ENCODE data around the gene TULP4. TPM values are rescaled to one million over a fixed set of nuclear protein-coding genes. Genes with fewer than 3 reads are reported as not detected.

Gene TULP4
- total RNA-seq, 4 donors from 2014 or later: 129 to 170 (median 156) TPM

GRCh38 chr6:158452191-158452590 lies 139.9 kb downstream of the TULP4 start:
- Histone ChIP-seq H3K4me1 (no peaks in the 10 kb centered on the region), H3K27me3 (no peaks in the 10 kb centered on the region), H3K9me3 (no peaks in the 10 kb centered on the region), H3K27ac (replicated peaks in 1 of 4) (no peak overlapping the region), H3K4me3 (no peak overlapping the region), H3K36me3 (peaks cover 8 to 41% (median 22%) of the 10 kb centered on the region in 4 donors)
- intact Hi-C loops (cut with DNase I): no loop called here
- TF ChIP-seq POLR2A (IDR thresholded peaks at IDR 0.05; ENCODE audit: low read depth): no peak
- no peak for TF ChIP-seq CTCF (IDR thresholded peaks at IDR 0.05)
- TF ChIP-seq POLR2AphosphoS5 (IDR thresholded peaks at IDR 0.05): no peak
- no peak for TF ChIP-seq EP300 (IDR thresholded peaks at IDR 0.05)
- WGBS: 100% methylated on average over 7 of the region's 7 CpGs
- DNase-seq (ENCODE audit: extremely low spot score): no peak

GRCh38 chr6:158457131-158457530 lies 144.9 kb downstream of the TULP4 start:
- intact Hi-C loops (cut with DNase I): no loop called here
- H3K36me3 ChIP-seq: peaks cover 5 to 48% (median 17%) of the 10 kb centered on the region in 4 donors

GRCh38 chr6:158457616-158458278 lies 145.5 kb downstream of the TULP4 start:
- DNase-seq (ENCODE audit: extremely low spot score): no peak
- Histone ChIP-seq H3K36me3 (peaks cover 0 to 47% (median 12%) of the 10 kb centered on the region in 4 donors), H3K4me1 (peaks cover 0 to 3% (median 0%) of the 10 kb centered on the region in 4 donors), H3K9me3 (no peaks in the 10 kb centered on the region), H3K4me3 (no peak overlapping the region), H3K27ac (replicated peaks in 1 of 4) (no peak overlapping the region), H3K27me3 (no peaks in the 10 kb centered on the region)
- intact Hi-C loops (cut with DNase I): no loop called here
- WGBS: 91% methylated on average over 4 of the region's 4 CpGs
- TF ChIP-seq CTCF (IDR thresholded peaks at IDR 0.05) (no peak), POLR2A (IDR thresholded peaks at IDR 0.05; ENCODE audit: low read depth) (no peak), POLR2AphosphoS5 (IDR thresholded peaks at IDR 0.05) (no peak), EP300 (IDR thresholded peaks at IDR 0.05) (no peak)

More at GRCh38 chr6:158457131-158457530, 144.9 kb downstream of the TULP4 start:
- WGBS: 96% methylated on average over 7 of the region's 7 CpGs
- H3K27me3 ChIP-seq: no peaks in the 10 kb centered on the region
- H3K4me1 ChIP-seq: peaks cover 0 to 3% (median 0%) of the 10 kb centered on the region in 4 donors
- no peak for DNase-seq (ENCODE audit: extremely low spot score)
- H3K9me3 ChIP-seq: no peaks in the 10 kb centered on the region
- TF ChIP-seq CTCF (IDR thresholded peaks at IDR 0.05): no peak
- no peak for TF ChIP-seq POLR2AphosphoS5 (IDR thresholded peaks at IDR 0.05)
- no peak for TF ChIP-seq POLR2A (IDR thresholded peaks at IDR 0.05; ENCODE audit: low read depth)
- no peak for TF ChIP-seq EP300 (IDR thresholded peaks at IDR 0.05)
- H3K27ac ChIP-seq (replicated peaks in 1 of 4): no peak overlapping the region
- no peak overlapping the region for H3K4me3 ChIP-seq

GRCh38 chr6:158459726-158460125 lies 147.5 kb downstream of the TULP4 start:
- Histone ChIP-seq H3K27ac (replicated peaks in 1 of 4) (no peak overlapping the region), H3K4me3 (no peak overlapping the region), H3K9me3 (no peaks in the 10 kb centered on the region), H3K27me3 (no peaks in the 10 kb centered on the region), H3K36me3 (peaks cover 0 to 58% (median 18%) of the 10 kb centered on the region in 4 donors), H3K4me1 (peaks cover 0 to 3% (median 0%) of the 10 kb centered on the region in 4 donors)
- 92% methylated on average over 4 of the region's 4 CpGs for WGBS
- intact Hi-C loops (cut with DNase I): no loop called here
- DNase-seq (ENCODE audit: extremely low spot score): no peak
- TF ChIP-seq POLR2A (IDR thresholded peaks at IDR 0.05; ENCODE audit: low read depth) (no peak), CTCF (IDR thresholded peaks at IDR 0.05) (no peak), EP300 (IDR thresholded peaks at IDR 0.05) (no peak), POLR2AphosphoS5 (IDR thresholded peaks at IDR 0.05) (no peak)
